Measurements from ENCODE around the gene CCN6.

DNA sequence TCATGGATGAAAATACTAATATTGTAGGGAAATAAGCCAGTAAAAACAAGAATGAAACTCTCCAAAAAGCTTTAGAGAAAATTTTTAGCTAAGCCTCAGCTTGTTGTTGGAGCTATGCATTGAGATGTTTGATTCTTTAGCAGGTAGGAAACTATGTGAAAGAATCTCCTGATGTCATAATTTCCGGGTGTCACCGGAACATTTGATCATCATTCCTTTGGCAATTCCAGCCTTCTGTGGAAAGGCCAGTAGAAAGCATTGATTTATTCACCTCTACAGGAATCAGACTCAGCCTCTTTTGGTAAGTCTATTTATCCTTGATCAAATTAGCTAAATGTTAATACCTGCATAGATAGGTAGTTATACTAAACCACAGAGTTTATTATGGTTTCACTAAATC, 43.0 kb downstream of the CCN6 start:
- TF ChIP-seq ZSCAN30 (tag by site-specific recombination; IDR thresholded peaks at IDR 0.05) (no peak), ZNF785 (tag by site-specific recombination; IDR thresholded peaks at IDR 0.05) (no peak), ZNF140 (tag by site-specific recombination; IDR thresholded peaks at IDR 0.05) (no peak), YY1 (tag by site-specific recombination; IDR thresholded peaks at IDR 0.05) (no peak), ZNF292 (tag by site-specific recombination; IDR thresholded peaks at IDR 0.05; ENCODE audit: borderline replicate concordance, low read depth) (no peak), ZNF561 (tag by site-specific recombination; IDR thresholded peaks at IDR 0.05; ENCODE audit: borderline replicate concordance) (no peak), ZNF585B (tag by site-specific recombination; IDR thresholded peaks at IDR 0.05) (no peak)
- TF ChIP-seq, protein P1, sequence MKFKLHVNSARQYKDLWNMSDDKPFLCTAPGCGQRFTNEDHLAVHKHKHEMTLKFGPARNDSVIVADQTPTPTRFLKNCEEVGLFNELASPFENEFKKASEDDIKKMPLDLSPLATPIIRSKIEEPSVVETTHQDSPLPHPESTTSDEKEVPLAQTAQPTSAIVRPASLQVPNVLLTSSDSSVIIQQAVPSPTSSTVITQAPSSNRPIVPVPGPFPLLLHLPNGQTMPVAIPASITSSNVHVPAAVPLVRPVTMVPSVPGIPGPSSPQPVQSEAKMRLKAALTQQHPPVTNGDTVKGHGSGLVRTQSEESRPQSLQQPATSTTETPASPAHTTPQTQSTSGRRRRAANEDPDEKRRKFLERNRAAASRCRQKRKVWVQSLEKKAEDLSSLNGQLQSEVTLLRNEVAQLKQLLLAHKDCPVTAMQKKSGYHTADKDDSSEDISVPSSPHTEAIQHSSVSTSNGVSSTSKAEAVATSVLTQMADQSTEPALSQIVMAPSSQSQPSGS (tag by site-specific recombination; IDR thresholded peaks at IDR 0.05; ENCODE audit: low read depth): no peak
- TF ChIP-seq, protein P2, sequence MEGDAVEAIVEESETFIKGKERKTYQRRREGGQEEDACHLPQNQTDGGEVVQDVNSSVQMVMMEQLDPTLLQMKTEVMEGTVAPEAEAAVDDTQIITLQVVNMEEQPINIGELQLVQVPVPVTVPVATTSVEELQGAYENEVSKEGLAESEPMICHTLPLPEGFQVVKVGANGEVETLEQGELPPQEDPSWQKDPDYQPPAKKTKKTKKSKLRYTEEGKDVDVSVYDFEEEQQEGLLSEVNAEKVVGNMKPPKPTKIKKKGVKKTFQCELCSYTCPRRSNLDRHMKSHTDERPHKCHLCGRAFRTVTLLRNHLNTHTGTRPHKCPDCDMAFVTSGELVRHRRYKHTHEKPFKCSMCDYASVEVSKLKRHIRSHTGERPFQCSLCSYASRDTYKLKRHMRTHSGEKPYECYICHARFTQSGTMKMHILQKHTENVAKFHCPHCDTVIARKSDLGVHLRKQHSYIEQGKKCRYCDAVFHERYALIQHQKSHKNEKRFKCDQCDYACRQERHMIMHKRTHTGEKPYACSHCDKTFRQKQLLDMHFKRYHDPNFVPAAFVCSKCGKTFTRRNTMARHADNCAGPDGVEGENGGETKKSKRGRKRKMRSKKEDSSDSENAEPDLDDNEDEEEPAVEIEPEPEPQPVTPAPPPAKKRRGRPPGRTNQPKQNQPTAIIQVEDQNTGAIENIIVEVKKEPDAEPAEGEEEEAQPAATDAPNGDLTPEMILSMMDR (tag by site-specific recombination; IDR thresholded peaks at IDR 0.05): no peak
- TF ChIP-seq, protein P3, sequence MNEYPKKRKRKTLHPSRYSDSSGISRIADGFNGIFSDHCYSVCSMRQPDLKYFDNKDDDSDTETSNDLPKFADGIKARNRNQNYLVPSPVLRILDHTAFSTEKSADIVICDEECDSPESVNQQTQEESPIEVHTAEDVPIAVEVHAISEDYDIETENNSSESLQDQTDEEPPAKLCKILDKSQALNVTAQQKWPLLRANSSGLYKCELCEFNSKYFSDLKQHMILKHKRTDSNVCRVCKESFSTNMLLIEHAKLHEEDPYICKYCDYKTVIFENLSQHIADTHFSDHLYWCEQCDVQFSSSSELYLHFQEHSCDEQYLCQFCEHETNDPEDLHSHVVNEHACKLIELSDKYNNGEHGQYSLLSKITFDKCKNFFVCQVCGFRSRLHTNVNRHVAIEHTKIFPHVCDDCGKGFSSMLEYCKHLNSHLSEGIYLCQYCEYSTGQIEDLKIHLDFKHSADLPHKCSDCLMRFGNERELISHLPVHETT (tag by site-specific recombination; IDR thresholded peaks at IDR 0.05): no peak

Measured in HEK293 (cell line).